Activated T-helper 1 cell treated with anti-CD3 and anti-CD28 coated beads, Interleukin-12 subunit alpha, Interleukin-12 subunit beta, Interleukin-2, Interleukin-4 antibody, amounts not matched to agents 30 ng/mL and 10 ng/mL and 1 ng/mL, durations not matched to agents 14 hours and 24 hours and 36 hours (primary cell): ENCODE data around the gene KASH5. TPM values are rescaled to one million over a fixed set of nuclear protein-coding genes. Genes with fewer than 3 reads are reported as not detected.

ENCODE experiments used
- DNase-seq: peaks from one replicate; pipeline ENCODE4 v3.0.0; 2021; ENCODE audit warnings: low spot score
- H3K27ac Mint-ChIP-seq: one replicate; pipeline ENCODE4 v1.8.0; 2021; ENCODE audit warnings: mild to moderate bottlenecking, mixed read lengths
- H3K27me3 Mint-ChIP-seq: one replicate; pipeline ENCODE4 v1.8.0; 2022; ENCODE audit warnings: mild to moderate bottlenecking, moderate library complexity, mixed read lengths; ENCODE audit not compliant: insufficient read depth
- H3K36me3 Mint-ChIP-seq: one replicate; pipeline ENCODE4 v1.8.0; 2021; ENCODE audit warnings: low read depth, mixed read lengths
- H3K4me1 Mint-ChIP-seq: one replicate; pipeline ENCODE4 v1.8.0; 2021; ENCODE audit warnings: low read depth, mixed read lengths
- H3K4me3 Mint-ChIP-seq: one replicate; pipeline ENCODE4 v1.8.0; 2021; ENCODE audit warnings: mild to moderate bottlenecking, moderate library complexity, mixed read lengths
- H3K9me3 Mint-ChIP-seq: one replicate; pipeline ENCODE4 v1.8.0; 2021; ENCODE audit warnings: mixed read lengths
- intact Hi-C: fragments of 100-400 bp; cut with micrococcal nuclease; formaldehyde crosslinking; loops from one replicate; pipeline ENCODE4 v1.15.1; 2024
- total RNA-seq: library from RNA; stranded (reverse); gene quantifications from 2 replicates; pipeline ENCODE4 v1.2.3, GENCODE V29; 2022

Gene KASH5
- total RNA-seq, 1 donor from 2014 or later, result not detected

GRCh38 chr19:49422407-49423070 is 34.5 kb downstream of the KASH5 start:
- H3K27me3 Mint-ChIP-seq, result peaks cover 86% of the 10 kb centered on the region
- peaks cover 3% of the 10 kb centered on the region for H3K36me3 Mint-ChIP-seq
- peaks cover 47% of the 10 kb centered on the region for H3K4me1 Mint-ChIP-seq
- no peaks in the 10 kb centered on the region for H3K9me3 Mint-ChIP-seq
- intact Hi-C loops, result loop anchor here (1.0 kb wide), 2 partner anchors 9 to 21 kb away; no protein-coding TSS in a partner anchor
- H3K4me3 Mint-ChIP-seq, result peak overlapping the region; percentile 80
- DNase-seq, result peak; percentile 58
- H3K27ac Mint-ChIP-seq, result peak overlapping the region; percentile 68

DNA sequence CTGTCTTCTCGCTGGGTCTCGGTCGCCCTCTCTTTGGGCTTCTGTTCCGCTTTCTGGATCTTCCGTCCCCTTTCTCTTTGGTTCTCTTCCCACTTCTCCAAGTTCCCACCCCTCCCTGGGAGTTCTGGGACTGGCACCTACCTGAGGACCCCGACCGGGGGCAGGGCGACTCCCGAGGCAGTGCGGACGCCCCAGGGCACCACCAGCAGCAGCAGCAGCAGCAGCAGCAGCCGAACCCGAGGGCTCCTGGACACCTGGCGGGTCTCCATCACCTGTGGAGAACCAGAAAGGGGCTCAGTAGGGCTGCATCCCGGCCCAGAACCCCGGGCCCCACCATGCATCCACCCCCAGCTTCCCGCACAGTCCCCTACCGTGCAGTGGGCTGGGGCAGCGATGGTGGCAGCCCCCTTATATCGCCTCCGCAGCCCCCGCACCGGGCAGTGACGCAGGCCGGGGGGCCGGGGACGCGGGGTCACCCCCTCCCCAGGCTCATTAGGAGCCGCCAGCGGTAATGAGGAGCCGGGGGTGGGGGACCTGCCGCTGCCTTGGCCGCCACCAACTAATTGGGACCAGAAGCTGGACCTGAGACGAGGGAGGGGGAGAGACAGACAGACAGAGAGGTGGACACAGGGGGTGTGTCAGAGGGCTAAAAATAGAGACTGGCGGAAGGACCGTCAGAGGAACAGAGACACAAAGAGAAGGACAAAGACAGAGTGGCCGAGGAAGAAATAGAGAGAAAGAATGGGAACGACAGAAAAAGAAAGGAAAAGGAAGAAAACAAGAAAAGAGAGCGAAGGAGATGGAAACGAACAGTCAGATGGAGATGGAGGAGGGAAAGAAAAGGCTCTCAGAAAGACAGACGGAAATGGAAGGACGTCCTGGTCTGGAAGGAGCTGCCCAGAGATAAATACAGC is 35.3 kb downstream of the KASH5 start, which contains the start of gene PTH2:
Gene PTH2 (minus strand): TSS at position 371 of the 914 bp plus-strand sequence. CDS start 102 bp downstream, at position 269.
- no peak for DNase-seq
- intact Hi-C loops, result no loop called here
- Mint-ChIP-seq H3K36me3 (peaks cover 3% of the 10 kb centered on the region), H3K4me3 (peak within 1 kb of the TSS; percentile 80), H3K9me3 (no peaks in the 10 kb centered on the region), H3K27me3 (peaks cover 88% of the 10 kb centered on the region), H3K4me1 (peaks cover 55% of the 10 kb centered on the region), H3K27ac (peak within 1 kb of the TSS; percentile 68)

GRCh38 chr19:49423985-49424303 is 35.9 kb downstream of the KASH5 start:
- H3K9me3 Mint-ChIP-seq, result no peaks in the 10 kb centered on the region
- peaks cover 3% of the 10 kb centered on the region for H3K36me3 Mint-ChIP-seq
- H3K27ac Mint-ChIP-seq, result no peak overlapping the region
- DNase-seq, result no peak
- intact Hi-C loops, result no loop called here
- peaks cover 85% of the 10 kb centered on the region for H3K27me3 Mint-ChIP-seq
- H3K4me1 Mint-ChIP-seq, result peaks cover 56% of the 10 kb centered on the region
- peak overlapping the region; percentile 69 for H3K4me3 Mint-ChIP-seq

- no peak for DNase-seq
- intact Hi-C loops, result no loop called here
- Mint-ChIP-seq H3K4me3 (no peak within 1 kb of the TSS), H3K27ac (no peak within 1 kb of the TSS), H3K9me3 (no peaks in the 10 kb centered on the region), H3K27me3 (peaks cover 86% of the 10 kb centered on the region), H3K36me3 (peaks cover 2% of the 10 kb centered on the region), H3K4me1 (peaks cover 61% of the 10 kb centered on the region)
Observed at GRCh38 chr19:49425178-49425577, 37.1 kb downstream of the KASH5 start, which contains the start of gene GFY. GFY (plus strand) TSS chr19:49425388; CDS start chr19:49426431, 1,043 bp downstream.

DNA sequence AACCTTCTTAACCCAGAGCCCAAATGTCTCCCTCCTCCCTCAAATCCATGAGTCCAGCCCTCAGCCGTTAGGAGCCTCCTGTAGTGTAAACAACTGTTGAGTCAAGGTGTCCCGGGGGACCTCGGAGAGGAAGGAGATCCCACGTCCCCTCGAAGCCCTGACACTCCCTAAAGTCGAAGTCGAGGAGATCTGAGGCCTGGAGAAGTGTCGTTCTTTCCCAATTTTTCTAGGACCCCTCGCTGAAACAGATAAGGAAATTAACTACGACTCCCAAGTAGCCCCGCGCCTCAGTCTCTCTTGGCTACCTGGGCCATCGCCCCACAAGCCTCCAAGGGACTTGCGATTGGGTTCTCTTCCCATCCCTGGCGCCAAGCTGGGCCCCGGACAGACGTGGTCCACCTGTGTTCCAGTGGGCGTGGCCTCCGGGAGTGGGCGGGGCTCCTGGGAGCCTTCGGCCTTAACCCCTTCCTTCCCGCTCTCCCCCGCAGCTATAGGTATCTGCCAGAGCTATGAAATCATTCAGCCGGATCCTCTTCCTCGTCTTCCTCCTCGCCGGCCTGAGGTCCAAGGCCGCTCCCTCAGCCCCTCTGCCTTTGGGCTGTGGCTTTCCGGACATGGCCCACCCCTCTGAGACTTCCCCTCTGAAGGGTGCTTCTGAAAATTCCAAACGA is 38.0 kb downstream of the KASH5 start:
- Mint-ChIP-seq H3K27ac (no peak overlapping the region), H3K4me3 (no peak overlapping the region), H3K9me3 (no peaks in the 10 kb centered on the region), H3K4me1 (peaks cover 60% of the 10 kb centered on the region), H3K36me3 (peaks cover 2% of the 10 kb centered on the region), H3K27me3 (peaks cover 85% of the 10 kb centered on the region)
- DNase-seq, result no peak
- intact Hi-C loops, result no loop called here

DNA sequence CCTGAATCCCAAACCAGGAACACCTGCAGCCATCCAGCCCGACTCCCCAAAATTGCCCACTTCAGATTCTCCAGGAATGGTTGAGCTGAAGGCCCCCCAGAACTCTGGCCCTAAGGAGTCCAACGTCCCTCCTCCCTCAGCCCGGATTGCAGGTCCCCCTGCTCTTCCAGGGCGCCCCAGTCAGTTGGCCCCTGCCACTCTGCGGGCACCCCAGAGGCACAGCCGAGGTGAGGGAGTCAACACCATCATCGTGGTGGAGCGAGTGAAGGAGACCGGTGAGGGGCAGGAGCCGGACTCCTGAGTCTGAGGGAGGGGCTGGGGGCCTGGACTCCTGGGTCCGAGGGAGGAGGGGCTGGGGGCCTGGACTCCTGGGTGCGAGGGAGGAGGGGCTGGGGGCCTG is 39.3 kb downstream of the KASH5 start:
- DNase-seq, result no peak
- peaks cover 50% of the 10 kb centered on the region for H3K4me1 Mint-ChIP-seq
- peaks cover 83% of the 10 kb centered on the region for H3K27me3 Mint-ChIP-seq
- H3K9me3 Mint-ChIP-seq, result no peaks in the 10 kb centered on the region
- H3K4me3 Mint-ChIP-seq, result no peak overlapping the region
- intact Hi-C loops, result no loop called here
- H3K27ac Mint-ChIP-seq, result no peak overlapping the region
- no peaks in the 10 kb centered on the region for H3K36me3 Mint-ChIP-seq

DNA sequence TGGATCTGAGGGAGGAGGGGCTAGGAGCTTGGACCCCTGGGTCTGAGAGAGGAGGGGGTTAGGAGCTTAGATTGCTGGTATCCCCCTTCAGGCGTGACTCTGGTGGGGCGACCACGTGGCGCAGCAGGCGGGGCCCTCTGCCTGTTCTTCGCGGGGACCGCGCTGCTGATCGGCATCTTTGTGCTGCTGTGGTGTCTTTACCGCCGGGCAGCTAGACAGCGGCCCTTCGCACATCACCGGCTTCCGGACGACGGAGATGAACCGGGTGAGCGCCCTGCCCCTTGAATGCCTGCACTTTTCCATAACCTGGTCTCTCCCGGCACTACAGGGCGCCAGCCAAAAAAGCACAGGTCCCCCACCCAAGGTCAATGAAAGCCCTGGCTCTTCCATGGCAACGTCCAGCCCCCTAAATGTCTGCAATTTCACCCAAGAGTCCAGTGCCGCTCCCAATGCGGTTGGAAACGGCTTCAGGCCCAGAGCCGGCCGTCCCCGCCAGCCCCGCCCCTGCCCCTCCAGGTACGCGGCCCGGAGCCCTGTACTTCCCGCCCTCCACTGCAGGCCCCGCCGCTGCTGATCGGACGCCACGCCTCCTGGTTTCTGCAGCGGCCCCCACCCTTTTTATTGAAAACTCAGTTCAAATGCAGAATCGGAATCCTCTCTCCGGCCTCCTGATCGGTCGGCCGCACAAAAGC is 40.0 kb downstream of the KASH5 start:
- Mint-ChIP-seq H3K9me3 (no peaks in the 10 kb centered on the region), H3K27me3 (peaks cover 83% of the 10 kb centered on the region), H3K4me1 (peaks cover 44% of the 10 kb centered on the region), H3K36me3 (no peaks in the 10 kb centered on the region), H3K4me3 (peak overlapping the region; percentile 13), H3K27ac (no peak overlapping the region)
- intact Hi-C loops, result no loop called here
- DNase-seq, result no peak

DNA sequence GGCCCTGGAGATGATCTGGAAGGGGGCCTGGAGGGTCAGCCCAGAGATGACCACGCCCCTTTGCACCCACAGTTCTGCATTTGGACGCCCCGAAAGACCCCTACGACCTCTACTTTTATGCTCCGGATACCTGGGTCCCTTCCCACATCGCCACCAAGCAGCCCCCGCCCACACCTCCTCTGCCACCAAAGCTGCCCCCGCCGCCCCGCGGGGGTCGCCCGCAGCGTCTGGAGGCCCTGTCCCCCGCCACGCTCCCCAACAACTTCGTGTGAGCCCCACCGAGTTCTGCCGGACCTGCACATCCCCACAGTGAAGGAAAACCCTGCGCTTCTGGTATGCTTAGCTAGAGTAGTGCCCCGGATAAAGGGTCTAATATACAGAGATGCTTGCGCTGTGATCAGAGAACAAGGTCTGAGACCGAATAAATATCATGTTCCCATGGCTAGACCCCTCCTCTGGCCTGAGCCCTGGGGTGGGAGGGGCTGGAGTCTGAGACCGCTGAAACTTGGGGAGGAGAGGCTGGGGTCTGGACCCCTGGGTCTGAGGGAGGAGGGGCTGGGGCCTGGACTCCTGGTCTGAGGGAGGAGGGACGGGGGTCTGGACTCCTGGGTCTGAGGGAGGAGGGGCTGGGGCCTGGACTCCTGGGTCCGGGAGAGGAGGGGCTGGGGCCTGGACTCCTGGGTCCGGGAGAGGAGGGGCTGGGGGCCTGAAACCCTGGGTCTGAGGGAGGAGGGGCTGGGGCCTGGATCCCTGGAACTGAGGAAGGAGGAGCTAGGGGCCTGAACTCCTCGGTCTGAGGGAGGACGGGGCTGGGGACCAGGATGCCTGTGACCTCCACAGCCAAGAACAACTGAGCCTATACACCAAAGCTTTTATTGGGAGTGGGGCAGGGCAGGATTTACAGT is 40.8 kb downstream of the KASH5 start:
- Mint-ChIP-seq H3K36me3 (no peaks in the 10 kb centered on the region), H3K27me3 (peaks cover 86% of the 10 kb centered on the region), H3K4me3 (no peak overlapping the region), H3K4me1 (peaks cover 39% of the 10 kb centered on the region), H3K9me3 (no peaks in the 10 kb centered on the region), H3K27ac (no peak overlapping the region)
- intact Hi-C loops, result no loop called here
- no peak for DNase-seq

- no peak for DNase-seq
- H3K36me3 Mint-ChIP-seq, result no peaks in the 10 kb centered on the region
- H3K27ac Mint-ChIP-seq, result no peak overlapping the region
- no peaks in the 10 kb centered on the region for H3K9me3 Mint-ChIP-seq
- H3K4me3 Mint-ChIP-seq, result no peak overlapping the region
- H3K4me1 Mint-ChIP-seq, result peaks cover 35% of the 10 kb centered on the region
- intact Hi-C loops, result loop anchor here (1.0 kb wide), 1 partner anchor 38 kb away; no protein-coding TSS in a partner anchor
- H3K27me3 Mint-ChIP-seq, result peaks cover 85% of the 10 kb centered on the region
Observed at GRCh38 chr19:49430172-49430677, 42.2 kb downstream of the KASH5 start.

DNA sequence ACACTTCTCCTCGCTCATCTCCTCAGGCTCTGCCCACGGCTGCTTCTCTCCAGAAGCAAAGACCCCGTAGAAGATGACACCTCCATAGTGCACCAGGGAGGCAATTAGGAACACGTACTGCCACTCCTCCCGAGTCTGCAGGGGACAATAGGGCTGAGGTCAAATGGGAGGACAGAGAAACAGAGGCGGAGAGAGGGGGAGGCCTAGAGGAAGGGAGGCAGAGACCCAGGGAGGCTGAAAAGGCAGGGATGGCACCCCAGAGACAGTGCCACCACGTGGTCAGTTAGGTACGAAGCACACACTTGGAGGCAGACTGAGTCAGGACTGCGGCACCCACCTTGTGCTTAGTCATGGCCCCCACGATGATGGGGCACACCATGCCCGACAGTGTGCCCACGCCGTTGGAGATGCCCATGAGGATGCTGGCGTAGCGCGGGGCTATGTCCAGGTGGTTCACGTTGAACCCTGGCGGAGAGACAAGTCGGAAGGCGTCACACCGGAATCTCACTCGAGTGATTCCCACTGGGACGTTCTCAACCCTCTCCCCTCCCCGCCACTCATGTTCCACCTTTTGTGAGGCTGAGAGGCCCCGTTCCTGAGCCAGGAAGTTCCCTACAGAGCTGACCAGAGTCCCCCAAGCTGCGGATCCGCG is 42.8 kb downstream of the KASH5 start:
- no peak overlapping the region for H3K4me3 Mint-ChIP-seq

GRCh38 chr19:49431330-49431749 is 43.3 kb downstream of the KASH5 start:
- Mint-ChIP-seq H3K27ac (no peak overlapping the region), H3K4me3 (no peak overlapping the region), H3K36me3 (no peaks in the 10 kb centered on the region), H3K27me3 (peaks cover 85% of the 10 kb centered on the region), H3K9me3 (no peaks in the 10 kb centered on the region), H3K4me1 (peaks cover 30% of the 10 kb centered on the region)
- intact Hi-C loops, result loop anchor here (1.0 kb wide), 2 partner anchors 9 to 10 kb away; partner anchors contain the start of gene SLC17A7
- no peak for DNase-seq

More for the DNA sequence above, 42.8 kb downstream of the KASH5 start:
- no peak for DNase-seq
- Mint-ChIP-seq H3K36me3 (no peaks in the 10 kb centered on the region), H3K27ac (no peak overlapping the region), H3K4me1 (peaks cover 31% of the 10 kb centered on the region), H3K9me3 (no peaks in the 10 kb centered on the region), H3K27me3 (peaks cover 85% of the 10 kb centered on the region)
- intact Hi-C loops, result loop anchor here (1.0 kb wide), 3 partner anchors 9 to 39 kb away; partner anchors contain the start of gene SLC17A7
